H9 (cell line): ENCODE data around the gene F10. TPM values are rescaled to one million over a fixed set of nuclear protein-coding genes. Genes with fewer than 3 reads are reported as not detected.

ENCODE experiments used
- DNase-seq: peaks from one replicate; pipeline ENCODE4 v3.0.0-alpha.2; 2017
- H2AFZ ChIP-seq: one replicate; pipeline ENCODE4 v1.6.1; 2013; ENCODE audit warnings: mild to moderate bottlenecking, low read length, control low read depth, moderate library complexity
- H2AK5ac ChIP-seq: 2 replicates; pipeline ENCODE4 v1.6.1; 2013; ENCODE audit warnings: low read length, control low read depth, mixed read lengths; ENCODE audit not compliant: insufficient read length
- H2BK120ac ChIP-seq: one replicate; pipeline ENCODE4 v1.6.1; 2013; ENCODE audit warnings: low read depth, mild to moderate bottlenecking, low read length, control low read depth, inconsistent platforms; ENCODE audit not compliant: poor library complexity, severe bottlenecking
- H2BK12ac ChIP-seq: 2 replicates; pipeline ENCODE4 v1.6.1; 2013; ENCODE audit warnings: low read length, control low read depth, mixed read lengths, low read depth; ENCODE audit not compliant: insufficient read length
- H2BK15ac ChIP-seq: 2 replicates; pipeline ENCODE4 v1.6.1; 2013; ENCODE audit warnings: low read depth, low read length, control low read depth
- H2BK20ac ChIP-seq: one replicate; pipeline ENCODE4 v1.6.1; 2013; ENCODE audit warnings: low read depth, mild to moderate bottlenecking, low read length, control low read depth, inconsistent platforms; ENCODE audit not compliant: poor library complexity, severe bottlenecking
- H2BK5ac ChIP-seq: 2 replicates; pipeline ENCODE4 v1.6.1; 2013; ENCODE audit warnings: low read length, control low read depth, mixed read lengths; ENCODE audit not compliant: insufficient read length
- H3K14ac ChIP-seq: 2 replicates; pipeline ENCODE4 v1.6.1; 2013; ENCODE audit warnings: low read length, control low read depth; ENCODE audit not compliant: insufficient read depth
- H3K18ac ChIP-seq: 2 replicates; pipeline ENCODE4 v1.6.1; 2013; ENCODE audit warnings: low read depth, mild to moderate bottlenecking, mixed read lengths, low read length, control low read depth; ENCODE audit not compliant: insufficient read length
- H3K23ac ChIP-seq: 2 replicates; pipeline ENCODE4 v1.6.1; 2013; ENCODE audit warnings: low read length, control low read depth, mixed read lengths, low read depth; ENCODE audit not compliant: insufficient read length
- H3K23me2 ChIP-seq: 2 replicates; pipeline ENCODE4 v1.6.1; 2013; ENCODE audit warnings: low read depth, mild to moderate bottlenecking, mixed read lengths, low read length, control low read depth; ENCODE audit not compliant: insufficient read length, poor library complexity, severe bottlenecking
- H3K27ac ChIP-seq: 2 replicates; pipeline ENCODE4 v1.5.1; 2013; ENCODE audit warnings: low read length, control low read depth, mixed read lengths, low read depth; ENCODE audit not compliant: insufficient read length
- H3K27me3 ChIP-seq: 2 replicates; pipeline ENCODE4 v1.6.1; 2013; ENCODE audit warnings: low read length, control low read depth, inconsistent platforms; ENCODE audit not compliant: insufficient read depth
- H3K4ac ChIP-seq: 2 replicates; pipeline ENCODE4 v1.6.1; 2013; ENCODE audit warnings: low read depth, mild to moderate bottlenecking, control low read depth, inconsistent platforms, low read length, moderate library complexity
- H3K4me1 ChIP-seq: 2 replicates; pipeline ENCODE4 v1.6.1; 2013; ENCODE audit warnings: low read length, control low read depth, inconsistent platforms; ENCODE audit not compliant: insufficient read depth
- H3K4me2 ChIP-seq: 2 replicates; pipeline ENCODE4 v1.6.1; 2013; ENCODE audit warnings: low read length, control low read depth, mixed read lengths; ENCODE audit not compliant: insufficient read length, insufficient read depth
- H3K56ac ChIP-seq: 2 replicates; pipeline ENCODE4 v1.6.1; 2013; ENCODE audit warnings: low read depth, mild to moderate bottlenecking, mixed read lengths, low read length, control low read depth; ENCODE audit not compliant: insufficient read length
- H3K79me1 ChIP-seq: 2 replicates; pipeline ENCODE4 v1.6.1; 2013; ENCODE audit warnings: low read depth, mild to moderate bottlenecking, moderate library complexity, low read length, control low read depth, inconsistent platforms; ENCODE audit not compliant: insufficient read depth, poor library complexity, severe bottlenecking
- H3K79me2 ChIP-seq: 2 replicates; pipeline ENCODE4 v1.6.1; 2013; ENCODE audit warnings: low read length, control low read depth, inconsistent platforms; ENCODE audit not compliant: insufficient read depth
- H3K9ac ChIP-seq: 2 replicates; pipeline ENCODE4 v1.6.1; 2013; ENCODE audit warnings: low read length, control low read depth, mixed read lengths; ENCODE audit not compliant: insufficient read length; ENCODE audit errors: extremely low read depth
- H3K9me3 ChIP-seq: one replicate; pipeline ENCODE4 v1.6.1; 2013; ENCODE audit warnings: low read depth, low read length, inconsistent platforms; ENCODE audit not compliant: control insufficient read depth
- H3T11ph ChIP-seq: one replicate; pipeline ENCODE4 v1.6.1; 2013; ENCODE audit warnings: mild to moderate bottlenecking, low read length, control low read depth, inconsistent platforms
- H4K20me1 ChIP-seq: one replicate; pipeline ENCODE4 v1.6.1; 2013; ENCODE audit not compliant: control insufficient read depth, insufficient read length, insufficient read depth
- H4K5ac ChIP-seq: 2 replicates; pipeline ENCODE4 v1.6.1; 2013; ENCODE audit warnings: low read depth, mild to moderate bottlenecking, mixed read lengths, low read length, control low read depth; ENCODE audit not compliant: insufficient read length
- H4K8ac ChIP-seq: replicated peaks from 2 replicates; pipeline ENCODE4 v1.6.1; 2013; ENCODE audit warnings: low read length, control low read depth, mixed read lengths, low read depth; ENCODE audit not compliant: insufficient read length
- H4K91ac ChIP-seq: 2 replicates; pipeline ENCODE4 v1.6.1; 2013; ENCODE audit warnings: low read depth, mild to moderate bottlenecking, moderate library complexity, mixed read lengths, low read length, control low read depth; ENCODE audit not compliant: insufficient read length
- H3K27ac Mint-ChIP-seq, 3 experiments: 2 replicates in 2 of 3; 3 replicates in 1 of 3; pipeline ENCODE4 v1.8.0; 2020 to 2021; ENCODE audit warnings: mixed read lengths in 3 of 3, mild to moderate bottlenecking in 1 of 3, moderate library complexity in 1 of 3
- H3K27me3 Mint-ChIP-seq: 2 replicates; pipeline ENCODE4 v1.8.0; 2021; ENCODE audit warnings: low read depth, mild to moderate bottlenecking, moderate library complexity, mixed read lengths
- H3K36me3 Mint-ChIP-seq, 3 experiments: 2 replicates in 2 of 3; 3 replicates in 1 of 3; pipeline ENCODE4 v1.8.0; 2020 to 2021; ENCODE audit warnings: low read depth in 3 of 3, mixed read lengths in 3 of 3; ENCODE audit not compliant: insufficient read depth in 1 of 3
- H3K4me1 Mint-ChIP-seq, 2 experiments: 2 replicates each; pipeline ENCODE4 v1.8.0; 2020; ENCODE audit warnings: mixed read lengths in 2 of 2
- H3K4me3 Mint-ChIP-seq, 2 experiments: 2 replicates in 1 of 2; 3 replicates in 1 of 2; pipeline ENCODE4 v1.8.0; 2020 to 2021; ENCODE audit warnings: mild to moderate bottlenecking in 2 of 2, mixed read lengths in 2 of 2, moderate library complexity in 1 of 2
- H3K9me3 Mint-ChIP-seq, 2 experiments: 2 replicates in 1 of 2; 3 replicates in 1 of 2; pipeline ENCODE4 v1.8.0; 2020; ENCODE audit warnings: mild to moderate bottlenecking in 2 of 2, mixed read lengths in 2 of 2, moderate library complexity in 1 of 2
- CTCF ChIP-seq: fragments of 200-600 bp; sonication (generic); conservative IDR thresholded peaks from 3 replicates; pipeline ENCODE4 v1.8.0; 2021; ENCODE audit warnings: antibody characterized with exemption, mild to moderate bottlenecking
- WGBS: extraction: QIAGEN DNeasy Blood & Tissue Kit; methylation state at CpG from one replicate; pipeline ENCODE4 v1.1.7; 2013; ENCODE audit warnings: missing lambda C conversion rate, low lambda C conversion rate, mixed read lengths; ENCODE audit not compliant: insufficient read length; ENCODE audit errors: extremely low coverage; 5-methylcytosine and 5-hydroxymethylcytosine counted together
- total RNA-seq: library from RNA; stranded (reverse); gene quantifications from 2 replicates; pipeline ENCODE4 v1.2.1, GENCODE V29; 2021

F10 gene
- total RNA-seq, 1 experiment from 2014 or later = 1.7 TPM

GRCh38 chr13:113140677-113141600 lies 18.3 kb downstream of the F10 start:
- Histone ChIP-seq H3K4me1 (no peaks in the 10 kb centered on the region), H3K9me3 (no peaks in the 10 kb centered on the region), H3K23me2 (no peaks in the 10 kb centered on the region), H2AK5ac (no peak overlapping the region), H3K56ac (no peak overlapping the region), H2BK5ac (no peak overlapping the region), H3T11ph (no peak overlapping the region), H2AFZ (no peak overlapping the region), H3K27ac (no peak overlapping the region), H3K23ac (no peak overlapping the region), H3K18ac (no peak overlapping the region), H3K79me1 (no peaks in the 10 kb centered on the region), H3K27me3 (no peaks in the 10 kb centered on the region), H4K20me1 (no peaks in the 10 kb centered on the region), H3K4ac (no peak overlapping the region), H2BK12ac (no peak overlapping the region), H2BK15ac (no peak overlapping the region), H3K14ac (no peak overlapping the region), H4K8ac (no peak overlapping the region), H4K5ac (no peak overlapping the region), H2BK20ac (no peak overlapping the region), H2BK120ac (no peak overlapping the region), H3K4me2 (no peak overlapping the region), H4K91ac (no peak overlapping the region), H3K79me2 (no peaks in the 10 kb centered on the region), H3K9ac (no peak overlapping the region)
- H3K4me3 Mint-ChIP-seq = no peak overlapping the region
- no peak for TF ChIP-seq CTCF
- H3K27me3 Mint-ChIP-seq = no peaks in the 10 kb centered on the region
- H3K4me1 Mint-ChIP-seq = peaks cover 14 to 29% of the 10 kb centered on the region in 2 experiments
- peak; percentile 26 for DNase-seq
- no peaks in the 10 kb centered on the region; a peak in 1 of 7 replicates for H3K36me3 Mint-ChIP-seq
- no CpG with 5 or more reads among the region's 26 CpGs for WGBS
- no peak overlapping the region for H3K27ac Mint-ChIP-seq
- no peaks in the 10 kb centered on the region for H3K9me3 Mint-ChIP-seq
